ENCODE results near the gene FUT8.

Gene FUT8

DNA sequence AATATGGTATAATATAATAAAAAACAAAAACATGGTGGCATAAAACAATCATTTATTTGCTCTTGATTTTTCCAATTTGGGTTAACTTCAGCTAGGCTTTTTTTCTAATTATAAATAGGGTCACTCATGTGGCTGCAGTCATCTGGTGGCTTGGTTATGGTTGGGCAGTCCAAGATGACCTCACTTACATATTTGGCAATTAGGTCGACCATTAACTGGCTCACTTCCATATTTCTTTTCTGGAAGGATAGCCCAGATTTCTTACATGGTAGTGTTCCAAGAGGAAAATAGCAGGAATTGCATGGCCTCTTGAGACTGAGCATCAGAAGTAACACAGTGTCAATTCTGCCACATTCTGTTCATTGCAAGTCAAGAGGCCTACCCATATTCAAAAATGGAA, 153.4 kb downstream of the FUT8 start:
- no peak for DNase-seq

GRCh38 chr14:65566820-65567522, 154.4 kb downstream of the FUT8 start:
- no peak for DNase-seq

DNA sequence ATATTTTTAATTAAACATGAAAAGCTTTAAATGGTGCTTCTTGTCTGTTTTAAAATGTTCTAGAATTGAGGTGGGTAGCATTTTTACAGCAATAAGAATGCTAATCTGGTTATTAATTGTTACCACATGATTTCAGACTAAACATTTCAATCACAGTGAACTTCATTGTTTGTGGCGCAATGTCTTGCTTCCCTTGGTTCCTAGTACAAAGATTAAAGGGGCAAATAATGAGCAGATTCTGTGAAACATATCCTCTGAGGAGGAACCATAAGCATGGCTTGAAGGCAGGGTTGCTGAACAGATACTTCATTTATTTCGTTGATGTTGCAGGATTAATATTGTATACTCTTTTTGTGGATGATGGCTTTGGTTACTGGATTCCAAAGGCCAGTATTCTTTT, 162.1 kb downstream of the FUT8 start:
- DNase-seq, result no peak

DNA sequence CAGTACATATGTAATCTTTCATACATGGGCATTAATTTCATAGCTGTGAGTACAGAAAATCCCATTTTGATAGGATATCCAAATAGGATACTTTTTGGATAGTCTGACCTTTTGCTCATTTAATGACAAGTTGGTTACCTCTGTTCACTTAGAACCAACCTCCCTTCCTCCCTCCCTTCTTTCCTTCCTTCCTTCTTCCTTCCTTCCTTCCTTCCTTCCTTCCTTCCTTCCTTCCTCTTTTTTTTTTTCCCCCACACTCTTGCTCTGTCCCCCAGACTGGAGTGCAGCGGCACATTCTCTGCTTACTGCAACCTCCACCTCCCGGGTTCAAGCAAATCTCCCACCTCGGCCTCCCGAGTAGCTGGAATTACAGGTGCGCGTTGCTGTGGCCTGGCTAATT, 162.9 kb downstream of the FUT8 start:
- no peak for DNase-seq

GRCh38 chr14:65580973-65581372, 168.4 kb downstream of the FUT8 start:
- no peak for DNase-seq

DNA sequence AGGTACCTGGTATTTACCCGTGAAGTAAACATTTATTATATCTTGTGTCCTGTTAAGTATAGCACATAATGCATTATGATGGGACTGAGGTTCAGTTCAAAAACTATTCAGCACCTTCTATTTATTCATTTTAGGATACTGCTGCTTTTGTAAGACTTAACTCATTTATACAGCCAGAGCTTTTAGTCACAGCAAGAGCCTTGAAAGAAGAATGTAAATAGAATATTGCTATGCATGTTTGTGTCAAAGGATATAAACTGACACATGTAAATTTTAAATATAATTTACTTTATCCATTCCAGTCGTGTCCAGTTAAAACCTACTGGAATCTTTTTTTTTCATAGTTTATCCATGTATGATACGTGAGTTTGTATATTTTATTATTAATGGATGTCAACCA, 168.8 kb downstream of the FUT8 start:
- DNase-seq, result no peak

DNA sequence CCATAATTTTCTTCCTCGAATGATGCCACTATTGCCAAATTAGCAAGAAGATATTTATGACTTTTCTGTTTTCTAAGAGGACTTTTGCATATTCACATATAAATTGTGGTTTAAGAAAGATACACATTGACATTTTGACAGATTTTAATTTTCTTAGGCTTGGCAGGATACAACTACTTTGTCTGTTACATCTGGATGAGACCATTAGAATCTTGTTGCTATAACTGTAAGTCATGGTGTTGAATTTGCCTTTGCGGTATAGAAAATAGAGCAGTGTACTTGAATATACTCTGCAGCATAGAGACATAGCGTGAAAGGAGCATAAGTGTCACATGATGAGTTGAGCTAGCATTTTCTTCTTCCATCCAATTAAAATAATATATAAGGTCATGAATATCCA, 169.3 kb downstream of the FUT8 start:
- DNase-seq, result no peak

- DNase-seq, result no peak
These were observed 172.7 kb downstream of the FUT8 start for GRCh38 chr14:65585216-65585615.

GRCh38 chr14:65588426-65589140, 176.1 kb downstream of the FUT8 start:
- DNase-seq, result no peak

GRCh38 chr14:65594153-65594881, 181.8 kb downstream of the FUT8 start:
- DNase-seq, result no peak

DNA sequence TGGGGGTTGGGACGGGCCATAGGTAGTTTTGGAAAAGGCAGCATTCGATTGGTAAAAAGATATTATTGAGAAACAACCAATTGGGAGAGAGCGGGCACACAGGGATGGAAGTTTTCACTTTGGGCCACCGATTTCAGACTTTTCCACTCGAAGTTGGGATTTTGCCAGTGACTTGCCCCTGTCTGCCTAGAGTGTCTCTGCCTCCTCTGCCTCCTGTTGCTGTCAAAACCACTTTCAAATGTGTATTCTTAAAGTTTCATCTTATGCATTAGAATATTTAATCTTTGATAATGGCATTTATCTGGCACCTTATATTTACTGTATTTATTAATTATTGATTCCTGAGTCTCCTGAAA, 182.3 kb downstream of the FUT8 start:
- no peak for DNase-seq

GRCh38 chr14:65599375-65599774, 186.8 kb downstream of the FUT8 start:
- no peak for DNase-seq

DNA sequence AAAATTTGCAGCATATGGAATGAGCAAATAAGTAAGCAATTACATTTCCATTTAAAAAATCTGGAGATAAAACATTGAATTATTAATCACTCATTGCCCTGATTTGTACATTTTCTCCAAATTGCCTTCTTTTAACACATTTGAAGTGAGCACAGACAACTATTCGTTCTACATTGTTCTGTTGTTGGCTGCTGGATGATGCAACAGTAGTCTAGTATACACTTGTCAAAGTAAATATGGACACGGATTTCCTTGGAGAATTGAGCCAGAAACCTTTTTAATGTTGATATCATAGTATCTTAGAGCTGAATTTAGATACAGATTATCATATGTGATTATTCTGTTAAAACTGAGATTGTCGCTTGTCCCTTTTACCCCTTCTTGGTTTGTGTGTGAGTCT, 188.2 kb downstream of the FUT8 start:
- DNase-seq, result no peak

- DNase-seq, result no peak
These were observed 192.0 kb downstream of the FUT8 start for GRCh38 chr14:65604535-65604934.

DNA sequence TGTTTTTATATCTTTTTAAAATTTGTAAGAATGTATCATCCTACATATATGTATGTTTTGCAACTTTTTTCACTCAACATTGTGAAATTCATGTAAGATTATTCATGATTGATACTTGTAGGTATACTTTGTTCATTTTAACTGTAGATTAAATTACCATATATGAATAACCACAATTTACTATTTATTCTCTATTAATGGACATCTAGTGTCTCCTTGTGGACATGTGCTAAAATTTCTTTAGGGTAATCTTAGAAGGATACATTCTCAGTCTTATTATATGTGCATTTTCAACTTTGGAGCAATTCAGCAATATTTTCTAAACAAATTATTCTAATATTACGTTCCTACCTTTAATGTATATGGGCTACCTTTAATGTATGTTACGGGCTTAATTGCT, 192.4 kb downstream of the FUT8 start:
- no peak for DNase-seq

DNA sequence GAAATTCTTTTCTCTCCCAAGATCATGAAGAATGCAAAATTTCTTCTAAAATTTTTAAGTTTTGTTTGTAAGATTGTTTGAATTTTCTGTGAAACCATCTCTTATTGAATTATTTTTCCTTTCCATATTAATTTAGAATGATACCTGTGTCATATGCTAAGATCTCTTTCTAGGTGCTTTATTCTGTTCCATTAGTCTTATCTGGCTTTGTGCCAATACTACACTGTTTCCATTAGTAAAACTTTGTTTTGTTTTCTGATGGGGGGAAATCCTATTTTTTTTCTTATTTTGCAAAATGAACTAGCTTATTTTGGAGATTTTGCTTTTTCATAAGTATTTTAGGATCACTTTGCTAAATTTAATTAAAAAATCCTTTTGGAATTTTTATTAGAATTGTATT, 193.9 kb downstream of the FUT8 start:
- no peak for DNase-seq

DNA sequence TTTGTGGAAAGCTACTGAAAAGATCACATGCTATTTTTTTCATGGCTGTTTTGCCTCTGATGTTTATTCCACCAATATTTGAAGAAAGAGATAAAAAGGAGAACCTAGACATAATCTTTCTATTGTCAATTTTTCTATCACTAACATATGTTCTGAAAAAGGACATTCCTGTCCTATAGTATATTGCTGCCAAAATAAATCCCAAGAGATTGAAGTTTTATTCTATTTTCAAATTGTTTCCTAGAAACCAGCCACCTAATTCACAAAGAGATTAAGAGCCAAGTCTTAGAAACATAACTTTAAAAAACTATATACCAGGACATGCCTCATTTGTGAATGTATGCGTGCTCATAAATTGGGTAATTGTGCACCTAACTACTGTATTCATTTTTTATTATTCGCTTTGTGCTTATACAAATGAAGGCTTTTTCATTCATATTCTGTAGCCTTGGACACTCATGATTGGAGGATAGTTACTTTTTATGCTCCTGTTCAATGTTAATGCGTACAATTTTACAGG, 200.7 kb downstream of the FUT8 start:
- no peak for DNase-seq

GRCh38 chr14:65618996-65619395, 206.5 kb downstream of the FUT8 start:
- DNase-seq, result no peak

DNA sequence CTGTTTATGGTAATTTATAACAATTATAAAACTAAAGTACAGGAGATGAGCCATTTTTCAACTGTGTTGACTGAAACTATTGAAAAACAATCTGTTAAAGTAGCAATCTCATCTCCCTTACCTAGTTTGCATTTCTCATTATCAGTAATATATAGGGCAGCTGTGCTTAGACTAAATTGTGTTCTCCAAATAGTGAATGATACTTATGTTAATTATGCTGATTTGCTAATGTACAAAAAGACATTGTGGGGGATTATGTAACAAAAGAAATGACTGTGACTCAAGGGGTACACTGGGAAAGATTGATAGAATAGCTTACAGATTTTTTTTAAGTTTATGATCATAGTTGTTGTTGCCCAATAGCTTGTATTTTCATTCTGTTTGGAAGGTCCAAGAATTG, 207.7 kb downstream of the FUT8 start:
- DNase-seq, result no peak

DNA sequence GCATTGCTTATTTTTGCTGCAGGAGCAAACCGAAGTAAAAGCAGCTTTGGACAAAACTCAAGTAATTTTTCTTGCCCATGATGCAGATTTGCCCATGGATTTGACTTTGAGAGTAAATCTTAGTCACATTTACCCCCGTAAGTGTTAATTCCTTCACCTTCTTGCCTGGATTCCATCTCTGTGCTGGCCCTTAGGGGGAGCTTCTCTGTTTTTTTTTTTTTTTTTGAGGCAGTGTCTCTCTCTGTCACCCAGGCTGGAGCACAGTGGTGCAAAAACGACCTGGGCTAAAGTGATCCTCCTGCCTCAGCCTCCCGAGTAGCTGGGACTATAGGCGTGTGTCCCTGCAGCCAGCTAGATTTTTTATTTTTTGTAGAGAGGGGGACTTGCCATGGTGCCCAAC, 210.2 kb downstream of the FUT8 start:
- DNase-seq, result no peak

GRCh38 chr14:65623759-65624158, 211.2 kb downstream of the FUT8 start:
- no peak for DNase-seq

- DNase-seq, result no peak
These were observed 214.8 kb downstream of the FUT8 start for GRCh38 chr14:65627315-65627714.

DNA sequence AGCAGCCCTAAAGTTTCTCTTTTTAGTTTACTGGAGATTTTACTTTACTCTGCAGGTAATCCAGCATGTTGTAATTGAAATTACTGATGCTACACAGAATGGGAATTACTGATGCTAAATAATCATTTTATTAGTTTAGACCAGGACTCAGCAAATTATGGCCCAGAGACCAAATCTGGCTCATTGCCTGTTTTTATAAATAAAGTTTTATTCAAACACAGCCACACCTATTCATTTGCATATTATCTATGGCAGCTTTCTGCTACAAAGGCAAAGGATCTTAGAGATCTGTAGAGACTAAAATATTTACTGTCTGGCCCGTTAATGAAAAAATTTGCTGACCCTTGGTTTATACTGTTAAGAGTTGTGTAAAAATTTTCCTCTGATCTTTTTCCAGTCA, 216.1 kb downstream of the FUT8 start:
- no peak for DNase-seq

DNA sequence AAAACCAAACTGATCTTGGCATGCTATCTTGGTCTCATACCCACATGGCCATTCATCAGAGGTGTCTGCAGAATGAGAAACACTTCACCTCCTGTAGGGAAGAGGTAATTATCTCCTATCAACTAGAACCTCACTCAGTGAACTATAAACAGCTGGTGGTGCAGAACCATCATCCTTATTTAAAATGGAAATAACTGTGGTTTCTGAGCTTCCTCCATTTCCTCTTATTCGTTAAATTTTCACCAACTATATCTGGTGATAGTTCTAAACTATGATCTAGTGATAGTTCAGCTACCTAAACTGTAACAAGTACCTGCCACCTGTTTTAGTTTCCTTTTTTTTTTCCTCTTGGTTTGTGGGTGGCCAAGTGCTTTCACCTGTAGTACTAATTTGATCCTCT, 218.5 kb downstream of the FUT8 start:
- no peak for DNase-seq
